Lung (tissue), 16 donors: Measurements from ENCODE around the gene CKLF. TPM values are rescaled to one million over a fixed set of nuclear protein-coding genes. Genes with fewer than 3 reads are reported as not detected.
A peak's percentile ranks its signal among the peaks of the same experiment; 100 is the strongest.

Source experiments
- ATAC-seq: fragments of 200-7000 bp; cut with Tn5 transposase; one replicate; pipeline ENCODE4 v1.9.1; 2020; ENCODE audit warnings: moderate number of reproducible peaks; ENCODE audit not compliant: insufficient read depth, low FRiP score
- DNase-seq, 3 donors: peaks; one replicate each; pipeline ENCODE4 v3.0.0-alpha.2; 2013 to 2017
- H3K27ac ChIP-seq, 2 donors: one replicate each; pipeline ENCODE4 v1.5.1; 2013; ENCODE audit warnings: mild to moderate bottlenecking in 2 of 2, moderate library complexity in 2 of 2, control low read depth in 1 of 2, inconsistent platforms in 1 of 2, low read depth in 1 of 2, low read length in 1 of 2
- H3K27me3 ChIP-seq, 3 donors: one replicate each; pipeline ENCODE4 v1.5.1; 2013; ENCODE audit warnings: low read length in 2 of 3; ENCODE audit not compliant: control insufficient read depth in 3 of 3, insufficient read depth in 3 of 3
- H3K36me3 ChIP-seq, 4 donors: one replicate each; pipeline ENCODE4 v1.5.1; 2013; ENCODE audit warnings: low read length in 4 of 4, mild to moderate bottlenecking in 1 of 4, moderate library complexity in 1 of 4; ENCODE audit not compliant: control insufficient read depth in 4 of 4, insufficient read depth in 4 of 4
- H3K4me1 ChIP-seq, 5 donors: one replicate each; pipeline ENCODE4 v1.5.1; 2013; ENCODE audit warnings: low read length in 5 of 5, mild to moderate bottlenecking in 2 of 5, moderate library complexity in 1 of 5; ENCODE audit not compliant: control insufficient read depth in 5 of 5, insufficient read depth in 5 of 5
- H3K4me3 ChIP-seq: one replicate; pipeline ENCODE4 v1.5.1; 2013; ENCODE audit warnings: mild to moderate bottlenecking, control low read depth, moderate library complexity
- H3K9ac ChIP-seq, 2 donors: one replicate each; pipeline ENCODE4 v1.5.1; 2013; ENCODE audit warnings: low read length in 2 of 2, control low read depth in 1 of 2; ENCODE audit not compliant: insufficient read depth in 1 of 2
- H3K9me3 ChIP-seq, 4 donors: one replicate each; pipeline ENCODE4 v1.5.1; 2013; ENCODE audit warnings: low read length in 3 of 4, mild to moderate bottlenecking in 1 of 4, moderate library complexity in 1 of 4; ENCODE audit not compliant: control insufficient read depth in 4 of 4, insufficient read depth in 3 of 4
- CTCF ChIP-seq: IDR thresholded peaks from 2 replicates; pipeline ENCODE4 v1.5.1; 2012; ENCODE audit warnings: mild to moderate bottlenecking; ENCODE audit errors: control extremely low read depth, extremely low read depth
- WGBS, 2 donors: extraction: QIAGEN DNeasy Blood & Tissue Kit; methylation state at CpG; one replicate each; pipeline ENCODE4 v1.1.7; 2013; 5-methylcytosine and 5-hydroxymethylcytosine counted together
- long read RNA-seq, 5 donors: transcript quantifications; one replicate each; lab custom pipeline, GENCODE V29; 2026
- polyA plus RNA-seq, 2 donors: library from polyadenylated mRNA; stranded (reverse); fragments of 200-250 nt; gene quantifications; one replicate each; pipeline ENCODE4 v1.2.1, GENCODE V29; 2013
- total RNA-seq, 2 donors: library from RNA; depleted of rRNA in 1 of 2; stranded (reverse); fragments of >200 nt in 1 of 2; gene quantifications; one replicate each; pipeline ENCODE4 v1.2.1, GENCODE V29; 2014 to 2021
- donor health status: control.
- donor health status: control.
- donor health status: Bipolar disorder and iron deficiency.
- donor health status: healthy.
- donor health status: DM: yes; HTN: yes; CAD: no.

CKLF gene
- 10 to 100 TPM; 43.8 to 48.5 TPM for total RNA-seq
- polyA plus RNA-seq, result 100 to 1,000 TPM in 1 of 2 donors, 10 to 100 TPM in 1; 43.1 to 133 TPM
- long read RNA-seq, donor 1, transcript CKLF-201 (4 exons, 669 nt), result minor isoform, 21 of 67 reads
- long read RNA-seq, donor 1, transcript CKLF-203 (3 exons, 508 nt), result major isoform, 41 of 67 reads
- long read RNA-seq, donor 1, partial matches to known transcripts, result 0 of 67 reads
- long read RNA-seq, donor 1, other reads (novel, unspliced or antisense), result 0 of 67 reads
- long read RNA-seq, donor 2, transcript CKLF-201 (4 exons, 669 nt), result minor isoform, 5 of 31 reads
- long read RNA-seq, donor 2, transcript CKLF-203 (3 exons, 508 nt), result major isoform, 22 of 31 reads
- long read RNA-seq, donor 2, partial matches to known transcripts, result 0 of 31 reads
- long read RNA-seq, donor 2, other reads (novel, unspliced or antisense), result 0 of 31 reads
- long read RNA-seq, donor 3, transcript CKLF-201 (4 exons, 669 nt), result minor isoform, 17 of 60 reads
- long read RNA-seq, donor 3, transcript CKLF-206 (2 exons, 564 nt), result minor isoform, 5 of 60 reads
- long read RNA-seq, donor 3, transcript CKLF-203 (3 exons, 508 nt), result major isoform, 35 of 60 reads
- long read RNA-seq, donor 3, partial matches to known transcripts, result 0 of 60 reads
- long read RNA-seq, donor 3, other reads (novel, unspliced or antisense), result 0 of 60 reads
- long read RNA-seq, donor 4, transcript CKLF-201 (4 exons, 669 nt), result minor isoform, 12 of 38 reads
- long read RNA-seq, donor 4, transcript CKLF-203 (3 exons, 508 nt), result major isoform, 24 of 38 reads
- long read RNA-seq, donor 4, partial matches to known transcripts, result 0 of 38 reads
- long read RNA-seq, donor 4, other reads (novel, unspliced or antisense), result 0 of 38 reads
- long read RNA-seq, donor 5, transcript CKLF-202 (3 exons, 571 nt), result minor isoform, 12 of 98 reads
- long read RNA-seq, donor 5, transcript CKLF-201 (4 exons, 669 nt), result minor isoform, 18 of 98 reads
- long read RNA-seq, donor 5, transcript CKLF-203 (3 exons, 508 nt), result major isoform, 61 of 98 reads
- long read RNA-seq, donor 5, partial matches to known transcripts, result 5 of 98 reads
- long read RNA-seq, donor 5, other reads (novel, unspliced or antisense), result 0 of 98 reads

DNA sequence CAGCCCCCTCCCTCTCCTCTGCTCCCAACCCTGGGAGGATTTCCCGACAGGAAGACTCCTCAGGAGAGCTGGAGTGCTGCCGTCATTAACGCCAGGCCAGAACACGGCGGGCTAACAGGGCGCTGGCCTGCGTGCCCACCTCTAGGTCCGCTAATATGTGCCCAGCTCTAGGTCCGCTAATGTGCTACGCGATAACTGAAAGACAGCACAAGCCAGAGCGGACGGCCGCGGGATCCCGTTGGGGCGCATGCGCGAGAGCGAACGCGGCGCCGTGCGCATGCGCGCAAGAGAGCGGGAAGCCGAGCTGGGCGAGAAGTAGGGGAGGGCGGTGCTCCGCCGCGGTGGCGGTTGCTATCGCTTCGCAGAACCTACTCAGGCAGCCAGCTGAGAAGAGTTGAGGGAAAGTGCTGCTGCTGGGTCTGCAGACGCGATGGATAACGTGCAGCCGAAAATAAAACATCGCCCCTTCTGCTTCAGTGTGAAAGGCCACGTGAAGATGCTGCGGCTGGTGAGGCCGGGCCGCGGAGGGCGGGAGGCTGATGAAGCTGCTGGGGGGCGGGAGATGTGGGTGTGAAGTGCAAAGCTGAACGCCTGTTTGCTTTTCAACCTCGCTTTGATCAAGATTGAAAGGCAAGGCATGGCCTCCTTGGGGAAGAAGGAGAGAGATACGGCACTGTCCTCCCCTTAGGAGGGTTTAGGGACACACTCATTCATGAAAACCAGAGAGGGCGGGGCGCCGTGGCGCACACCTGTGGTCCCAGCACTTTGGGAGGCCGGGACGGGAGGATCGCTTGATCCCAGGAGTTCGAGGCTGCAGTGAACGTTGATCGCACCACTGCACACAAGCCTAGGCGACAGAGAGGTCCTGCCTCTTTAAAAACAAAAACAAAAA lies at the start of gene CKLF:
Gene CKLF, plus strand, starts transcription at position 291 of the 892 bp plus-strand sequence. Its CDS starts 140 bp downstream, at position 431.
- Histone ChIP-seq H3K9me3 (no peaks in the 10 kb centered on the region), H3K4me1 (peaks cover 5 to 52% (median 14%) of the 10 kb centered on the region in 5 donors), H3K27ac (peak within 1 kb of the TSS; percentile 92 to 98), H3K9ac (peak within 1 kb of the TSS; percentile 41 to 95), H3K4me3 (peak within 1 kb of the TSS; percentile 65), H3K36me3 (peaks cover 0 to 2% (median 0%) of the 10 kb centered on the region in 4 donors), H3K27me3 (no peaks in the 10 kb centered on the region)
- no peak for TF ChIP-seq CTCF
- DNase-seq, result peak; percentile 94 to 95 (median 94)
- 5% methylated on average over 63 of the region's 63 CpGs for WGBS, 2 donors
- ATAC-seq, result peak; percentile 76

GRCh38 chr16:66503030-66503429 lies 49.3 kb upstream of the CKLF start:
- no peaks in the 10 kb centered on the region for H3K27me3 ChIP-seq
- WGBS, 2 donors, result 88 to 91% methylated on average over 2 of the region's 2 CpGs
- peaks cover 0 to under 1% (median 0%) of the 10 kb centered on the region in 4 donors for H3K36me3 ChIP-seq
- H3K9me3 ChIP-seq, result no peaks in the 10 kb centered on the region
- TF ChIP-seq CTCF, result no peak
- DNase-seq (no peak), ATAC-seq (no peak)
- no peak overlapping the region for H3K4me3 ChIP-seq
- H3K9ac ChIP-seq, result no peak overlapping the region
- peaks cover 0 to 6% (median under 1%) of the 10 kb centered on the region in 5 donors for H3K4me1 ChIP-seq
- H3K27ac ChIP-seq, result no peak overlapping the region

GRCh38 chr16:66503612-66504011 lies 48.8 kb upstream of the CKLF start:
- 58 to 63% methylated on average over 3 of the region's 3 CpGs for WGBS, 2 donors
- no peak for DNase-seq

More at GRCh38 chr16:66503612-66504011, 48.8 kb upstream of the CKLF start:
- peaks cover 0 to 6% (median 0%) of the 10 kb centered on the region in 4 donors for H3K36me3 ChIP-seq
- no peak overlapping the region for H3K4me3 ChIP-seq
- no peaks in the 10 kb centered on the region for H3K9me3 ChIP-seq
- no peak overlapping the region for H3K27ac ChIP-seq
- H3K27me3 ChIP-seq, result no peaks in the 10 kb centered on the region
- no peak for TF ChIP-seq CTCF
- H3K9ac ChIP-seq, result no peak overlapping the region
- peaks cover 0 to 6% (median 3%) of the 10 kb centered on the region in 5 donors for H3K4me1 ChIP-seq
- ATAC-seq, result no peak
